Smooth muscle cell (in vitro differentiated cells): ENCODE data around the gene FCAMR. TPM values are rescaled to one million over a fixed set of nuclear protein-coding genes. Genes with fewer than 3 reads are reported as not detected.
"Not testable (repeated sequence)": the region's sequence is repeated elsewhere in the genome, so short reads cannot be mapped to it uniquely, and the experiment has no call there.

Source experiments
- DNase-seq: peaks from one replicate; lab custom pipeline; 2025; ENCODE audit not compliant: unreplicated experiment; lab: John Stamatoyannopoulos, UW
- H2AFZ ChIP-seq: fragments of 200-600 bp; sonication (generic); 2 replicates; pipeline ENCODE4 v1.6.0; 2016; ENCODE audit warnings: antibody characterized with exemption, low read depth, mild to moderate bottlenecking
- H3F3A ChIP-seq: fragments of 200-600 bp; sonication (generic); 2 replicates; pipeline ENCODE4 v1.6.0; 2017; ENCODE audit warnings: antibody characterized with exemption, low read depth
- H3K27ac ChIP-seq: fragments of 200-600 bp; sonication (generic); 2 replicates; pipeline ENCODE4 v1.5.1; 2016; ENCODE audit warnings: low read depth, mild to moderate bottlenecking
- H3K27me3 ChIP-seq: fragments of 200-600 bp; sonication (generic); 2 replicates; pipeline ENCODE4 v1.6.1; 2016; ENCODE audit warnings: low read depth, mild to moderate bottlenecking
- H3K36me3 ChIP-seq: fragments of 200-600 bp; sonication (generic); 2 replicates; pipeline ENCODE4 v1.5.1; 2016; ENCODE audit warnings: low read depth
- H3K4me1 ChIP-seq: fragments of 200-600 bp; sonication (generic); 2 replicates; pipeline ENCODE4 v1.5.1; 2016; ENCODE audit warnings: low read depth
- H3K4me2 ChIP-seq: fragments of 200-600 bp; sonication (generic); 2 replicates; pipeline ENCODE4 v1.6.0; 2016; ENCODE audit warnings: mild to moderate bottlenecking
- H3K4me3 ChIP-seq: fragments of 200-600 bp; sonication (generic); 2 replicates; pipeline ENCODE4 v1.5.1; 2016; ENCODE audit warnings: mild to moderate bottlenecking
- H3K79me2 ChIP-seq: fragments of 200-600 bp; sonication (generic); 2 replicates; pipeline ENCODE4 v1.6.0; 2016; ENCODE audit warnings: low read depth, mild to moderate bottlenecking
- H3K9ac ChIP-seq: fragments of 200-600 bp; sonication (generic); 2 replicates; pipeline ENCODE4 v1.6.0; 2016; ENCODE audit warnings: low read depth
- H3K9me3 ChIP-seq: fragments of 200-600 bp; sonication (generic); replicated peaks from 2 replicates; pipeline ENCODE4 v1.5.1; 2016; ENCODE audit warnings: low read depth
- H4K20me1 ChIP-seq: fragments of 200-600 bp; sonication (generic); 2 replicates; pipeline ENCODE4 v1.6.0; 2016; ENCODE audit warnings: low read depth
- whole genome bisulfite sequencing: methylation state at CpG from one replicate; pipeline ENCODE4 v1.1.7; 2016; ENCODE audit warnings: low lambda C conversion rate; 5-methylcytosine and 5-hydroxymethylcytosine counted together
- polyA plus RNA-seq: library from polyadenylated mRNA; unstranded; fragments of >200 nt; fragmentation: Nextera tagmentation; extraction: Ambion mirVana; gene quantifications from 2 replicates; pipeline ENCODE4 v1.2.1, GENCODE V29; 2016
- total RNA-seq: library from RNA; depleted of rRNA; stranded (reverse); fragments of >200 nt; gene quantifications from 2 replicates; pipeline ENCODE4 v1.2.3, GENCODE V29; 2014
- TF ChIP-seq, protein P1 (sequence below): fragments of 200-600 bp; sonication (generic); IDR thresholded peaks from 2 replicates; pipeline ENCODE4 v1.5.1; 2017; ENCODE audit warnings: borderline replicate concordance, mild to moderate bottlenecking, antibody characterized with exemption; ENCODE audit not compliant: insufficient read depth, poor library complexity, severe bottlenecking

FCAMR gene
- total and polyA plus RNA-seq, 2 experiments from 2014 or later, result not detected

DNA sequence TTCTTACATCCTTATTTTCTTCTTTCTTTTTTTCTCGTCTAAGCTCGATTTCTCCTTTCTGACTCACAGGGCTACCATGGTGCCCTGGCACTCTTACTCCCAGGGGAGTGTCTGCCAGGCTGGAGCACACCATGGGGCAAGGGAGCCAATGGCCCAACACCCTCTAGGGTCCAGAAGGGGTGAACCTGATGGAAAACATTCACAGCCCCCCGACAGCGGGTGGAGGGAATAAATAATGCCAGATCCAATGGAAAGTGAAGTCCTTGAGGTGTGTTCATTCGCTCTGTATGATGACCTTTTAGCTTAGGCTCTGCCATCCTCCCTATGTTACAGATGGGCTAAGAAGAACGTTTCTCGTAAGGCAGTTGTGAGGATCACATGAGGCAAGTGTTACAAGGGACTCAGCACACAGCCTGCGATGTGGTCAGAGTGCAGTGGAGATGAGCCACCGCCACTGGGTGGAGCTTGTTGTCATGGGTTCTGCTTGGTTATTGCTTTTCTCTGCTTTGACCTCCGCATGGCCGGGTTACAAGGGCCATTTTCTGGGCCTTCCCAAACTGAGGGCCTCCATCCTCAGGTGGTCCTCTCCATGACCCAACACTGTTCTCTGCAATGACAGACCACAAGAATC, 45.0 kb downstream of the FCAMR start:
- WGBS, result 78% methylated on average over 11 of the region's 11 CpGs

DNA sequence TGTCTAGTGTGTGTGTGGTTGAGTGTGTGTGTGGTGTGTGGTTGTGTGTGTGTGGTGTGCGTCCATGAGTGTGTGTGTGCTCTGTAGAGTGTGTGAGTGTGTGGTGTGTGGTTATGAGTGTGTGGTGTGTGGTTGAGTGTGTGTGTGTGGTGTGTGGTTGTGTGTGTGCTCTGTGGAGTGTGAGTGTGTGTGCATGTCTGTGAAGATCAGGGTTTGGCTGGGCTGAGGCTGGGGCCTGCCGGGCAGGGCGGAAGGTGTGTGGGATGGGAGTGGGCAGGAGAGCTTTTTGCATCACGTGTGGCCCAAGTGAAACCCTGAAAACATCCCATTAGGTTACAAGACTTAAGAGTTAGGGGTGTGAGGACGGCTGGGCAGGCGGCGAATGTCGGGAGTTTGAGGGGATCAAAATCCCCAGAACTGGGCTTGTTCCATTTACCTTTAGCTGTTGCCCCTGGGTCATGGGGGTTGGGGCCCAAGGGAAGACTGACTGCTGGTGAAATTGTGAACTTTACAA, 45.6 kb downstream of the FCAMR start:
- no peaks in the 10 kb centered on the region for H3K79me2 ChIP-seq
- 90% methylated on average over 5 of the region's 8 CpGs for WGBS

More for the DNA sequence above, 45.0 kb downstream of the FCAMR start:
- no peak overlapping the region for H2AFZ ChIP-seq
- H3K4me1 ChIP-seq, result no peaks in the 10 kb centered on the region
- TF ChIP-seq, protein P1, sequence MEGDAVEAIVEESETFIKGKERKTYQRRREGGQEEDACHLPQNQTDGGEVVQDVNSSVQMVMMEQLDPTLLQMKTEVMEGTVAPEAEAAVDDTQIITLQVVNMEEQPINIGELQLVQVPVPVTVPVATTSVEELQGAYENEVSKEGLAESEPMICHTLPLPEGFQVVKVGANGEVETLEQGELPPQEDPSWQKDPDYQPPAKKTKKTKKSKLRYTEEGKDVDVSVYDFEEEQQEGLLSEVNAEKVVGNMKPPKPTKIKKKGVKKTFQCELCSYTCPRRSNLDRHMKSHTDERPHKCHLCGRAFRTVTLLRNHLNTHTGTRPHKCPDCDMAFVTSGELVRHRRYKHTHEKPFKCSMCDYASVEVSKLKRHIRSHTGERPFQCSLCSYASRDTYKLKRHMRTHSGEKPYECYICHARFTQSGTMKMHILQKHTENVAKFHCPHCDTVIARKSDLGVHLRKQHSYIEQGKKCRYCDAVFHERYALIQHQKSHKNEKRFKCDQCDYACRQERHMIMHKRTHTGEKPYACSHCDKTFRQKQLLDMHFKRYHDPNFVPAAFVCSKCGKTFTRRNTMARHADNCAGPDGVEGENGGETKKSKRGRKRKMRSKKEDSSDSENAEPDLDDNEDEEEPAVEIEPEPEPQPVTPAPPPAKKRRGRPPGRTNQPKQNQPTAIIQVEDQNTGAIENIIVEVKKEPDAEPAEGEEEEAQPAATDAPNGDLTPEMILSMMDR, result no peak
- H3K27ac ChIP-seq, result no peak overlapping the region
- no peaks in the 10 kb centered on the region for H3F3A ChIP-seq
- no peak overlapping the region for H3K4me2 ChIP-seq
- no peaks in the 10 kb centered on the region for H3K27me3 ChIP-seq
- no peaks in the 10 kb centered on the region for H3K36me3 ChIP-seq
- no peaks in the 10 kb centered on the region for H3K9me3 ChIP-seq
- no peak overlapping the region for H3K9ac ChIP-seq
- no peaks in the 10 kb centered on the region for H4K20me1 ChIP-seq
- DNase-seq, result no peak
- no peaks in the 10 kb centered on the region for H3K79me2 ChIP-seq
- H3K4me3 ChIP-seq, result no peak overlapping the region

DNA sequence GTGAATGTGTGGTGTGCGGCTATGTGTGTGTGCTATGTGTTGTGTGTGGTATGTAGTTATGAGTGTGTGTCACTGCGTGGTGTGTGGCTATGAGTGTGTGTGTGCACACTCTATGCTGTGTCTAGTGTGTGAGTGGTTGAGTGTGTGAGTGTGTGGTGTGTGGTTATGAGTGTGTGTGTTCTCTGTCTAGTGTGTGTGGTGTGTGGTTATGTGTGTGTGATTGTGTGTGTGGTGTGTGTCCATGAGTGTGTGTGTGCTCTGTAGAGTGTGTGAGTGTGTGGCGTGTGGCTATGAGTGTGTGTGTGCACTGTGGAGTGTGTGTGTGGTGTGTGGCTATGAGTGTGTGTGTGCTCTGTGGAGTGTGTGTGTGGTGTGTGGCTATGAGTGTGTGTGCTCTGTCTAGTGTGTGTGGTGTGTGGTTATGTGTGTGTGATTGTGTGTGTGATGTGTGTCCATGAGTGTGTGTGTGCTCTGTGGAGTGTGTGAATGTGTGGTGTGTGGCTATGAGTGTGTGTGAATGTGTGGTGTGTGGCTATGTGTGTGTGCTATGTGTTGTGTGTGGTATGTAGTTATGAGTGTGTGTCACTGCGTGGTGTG, 46.2 kb downstream of the FCAMR start:
- not testable (repeated sequence) for H3K9me3 ChIP-seq, H3F3A ChIP-seq, H3K79me2 ChIP-seq, H2AFZ ChIP-seq, H3K4me1 ChIP-seq, H3K4me3 ChIP-seq, H3K4me2 ChIP-seq, DNase-seq, H4K20me1 ChIP-seq, H3K27ac ChIP-seq, H3K27me3 ChIP-seq, H3K36me3 ChIP-seq, H3K9ac ChIP-seq
- over 99% methylated on average over 4 of the region's 4 CpGs for WGBS

More for the DNA sequence above, 45.6 kb downstream of the FCAMR start:
- TF ChIP-seq, protein P1, result no peak
- H3K9me3 ChIP-seq, result no peaks in the 10 kb centered on the region
- H3F3A ChIP-seq, result no peaks in the 10 kb centered on the region
- no peak overlapping the region for H2AFZ ChIP-seq
- H4K20me1 ChIP-seq, result no peaks in the 10 kb centered on the region
- H3K9ac ChIP-seq, result no peak overlapping the region
- H3K27ac ChIP-seq, result no peak overlapping the region
- no peaks in the 10 kb centered on the region for H3K4me1 ChIP-seq
- DNase-seq, result no peak
- no peak overlapping the region for H3K4me3 ChIP-seq
- no peaks in the 10 kb centered on the region for H3K36me3 ChIP-seq
- H3K27me3 ChIP-seq, result no peaks in the 10 kb centered on the region
- H3K4me2 ChIP-seq, result no peak overlapping the region

DNA sequence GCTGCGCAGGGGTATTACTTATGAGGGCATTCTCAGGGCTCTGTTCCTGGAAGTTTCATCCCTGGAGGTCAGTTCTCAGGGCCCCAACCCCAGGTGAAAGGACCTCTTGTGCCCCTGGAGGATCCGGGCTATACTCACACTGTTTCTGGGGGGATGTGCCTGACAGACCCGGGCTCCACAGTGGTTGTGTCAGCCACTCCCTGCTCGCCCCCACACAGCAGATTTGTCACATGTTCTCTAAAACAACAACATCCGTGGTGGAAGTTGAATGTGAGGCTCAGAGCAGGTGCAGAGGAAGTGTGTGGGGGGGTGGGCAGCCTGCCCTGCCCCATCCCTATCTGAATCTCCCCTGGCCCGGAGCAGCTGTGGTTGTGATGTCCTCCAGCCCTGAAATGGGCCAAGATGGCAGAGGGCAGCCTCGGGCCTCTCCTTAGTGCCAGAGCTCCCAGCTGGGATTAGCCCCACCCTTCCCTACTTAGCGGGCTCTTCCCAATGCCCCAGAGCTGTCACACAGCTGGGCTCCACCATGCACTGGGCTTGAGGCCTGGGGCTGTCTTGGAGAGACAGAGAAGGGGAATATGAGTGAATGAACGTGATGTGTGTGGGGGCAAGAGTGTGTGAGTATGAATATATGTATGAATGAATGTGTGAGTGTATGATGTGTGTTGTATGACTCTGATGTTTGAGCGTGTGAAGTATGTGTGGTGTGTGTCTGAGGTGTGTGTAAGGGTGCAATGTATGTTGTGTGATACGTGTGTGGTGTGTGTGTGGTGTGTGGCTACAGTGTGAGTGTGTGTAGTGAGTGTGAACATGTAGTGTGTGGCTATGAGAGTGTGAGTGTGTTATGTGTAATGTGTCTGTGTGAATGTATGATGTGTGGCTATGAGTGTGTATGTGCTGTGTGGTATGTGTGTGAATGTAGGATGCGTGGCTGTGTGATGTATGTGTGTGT, 47.0 kb downstream of the FCAMR start:
- Histone ChIP-seq H3K79me2 (no peaks in the 10 kb centered on the region), H3K4me3 (no peak overlapping the region), H2AFZ (no peak overlapping the region), H3K27ac (no peak overlapping the region), H3K4me1 (no peaks in the 10 kb centered on the region), H4K20me1 (no peaks in the 10 kb centered on the region), H3K9me3 (no peaks in the 10 kb centered on the region), H3K4me2 (no peak overlapping the region), H3K36me3 (no peaks in the 10 kb centered on the region), H3K27me3 (no peaks in the 10 kb centered on the region), H3F3A (no peaks in the 10 kb centered on the region), H3K9ac (no peak overlapping the region)
- TF ChIP-seq, protein P1, result no peak
- 88% methylated on average over 12 of the region's 12 CpGs for WGBS
- DNase-seq, result no peak
